Stimulated activated CD4-positive, alpha-beta T cell treated with anti-CD3 and anti-CD28 coated beads, Interleukin-2, amount 100 ng/mL, for 48 hours (primary cell): Measurements from ENCODE around the gene HOXC5.
"Not testable (repeated sequence)": the region's sequence is repeated elsewhere in the genome, so short reads cannot be mapped to it uniquely, and the experiment has no call there.

Experiments
- DNase-seq, 2 donors: peaks; one replicate each; pipeline ENCODE4 v3.0.0-alpha.2; 2020

Gene HOXC5

DNA sequence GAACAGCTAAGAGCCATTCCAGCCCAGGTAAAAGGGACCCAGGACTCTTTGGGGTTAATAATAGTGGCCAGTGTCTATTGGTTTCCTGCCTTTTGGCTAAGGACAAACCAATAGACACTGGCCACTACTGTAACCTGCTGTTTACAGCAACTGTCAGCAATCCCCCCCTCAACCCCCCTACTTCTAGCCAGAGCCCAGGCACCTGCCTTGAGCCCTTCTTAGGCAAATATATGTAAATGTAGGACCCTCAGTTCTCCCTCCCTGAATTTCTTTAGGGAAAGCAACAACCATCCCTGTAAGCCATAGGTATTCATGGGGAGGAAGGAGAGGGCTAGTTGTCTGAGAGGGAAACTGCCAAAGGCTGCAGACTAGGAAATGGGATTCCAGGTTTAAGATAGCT lies 43.1 kb downstream of the HOXC5 start:
- DNase-seq, result no peak

GRCh38 chr12:54077843-54078242 lies 45.0 kb downstream of the HOXC5 start:
- not testable (repeated sequence) for DNase-seq

DNA sequence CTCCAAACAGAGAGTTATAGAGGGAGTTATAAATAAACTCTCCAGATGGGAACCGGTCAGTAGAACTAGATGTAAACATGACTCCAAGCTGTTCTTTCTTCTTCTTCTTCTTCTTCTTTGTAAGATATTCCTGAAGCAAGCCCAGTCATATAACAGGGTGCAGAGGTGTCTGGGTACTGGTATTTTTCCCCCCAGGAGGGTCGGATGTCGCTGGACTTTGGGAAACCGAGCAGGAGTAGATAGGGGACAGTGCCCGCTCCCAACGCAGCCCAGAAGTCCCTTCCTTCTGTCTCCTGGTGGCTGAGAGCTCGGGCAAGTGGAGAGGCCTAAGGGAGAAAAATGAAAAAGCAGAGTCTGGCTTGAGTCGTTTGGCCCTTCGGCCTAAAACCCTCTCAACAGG lies 46.3 kb downstream of the HOXC5 start:
- not testable (repeated sequence) for DNase-seq

GRCh38 chr12:54080008-54080924 lies 47.4 kb downstream of the HOXC5 start:
- DNase-seq, result not testable (repeated sequence)

- DNase-seq, result not testable (repeated sequence)
Observed at GRCh38 chr12:54081053-54081514, 48.2 kb downstream of the HOXC5 start.

DNA sequence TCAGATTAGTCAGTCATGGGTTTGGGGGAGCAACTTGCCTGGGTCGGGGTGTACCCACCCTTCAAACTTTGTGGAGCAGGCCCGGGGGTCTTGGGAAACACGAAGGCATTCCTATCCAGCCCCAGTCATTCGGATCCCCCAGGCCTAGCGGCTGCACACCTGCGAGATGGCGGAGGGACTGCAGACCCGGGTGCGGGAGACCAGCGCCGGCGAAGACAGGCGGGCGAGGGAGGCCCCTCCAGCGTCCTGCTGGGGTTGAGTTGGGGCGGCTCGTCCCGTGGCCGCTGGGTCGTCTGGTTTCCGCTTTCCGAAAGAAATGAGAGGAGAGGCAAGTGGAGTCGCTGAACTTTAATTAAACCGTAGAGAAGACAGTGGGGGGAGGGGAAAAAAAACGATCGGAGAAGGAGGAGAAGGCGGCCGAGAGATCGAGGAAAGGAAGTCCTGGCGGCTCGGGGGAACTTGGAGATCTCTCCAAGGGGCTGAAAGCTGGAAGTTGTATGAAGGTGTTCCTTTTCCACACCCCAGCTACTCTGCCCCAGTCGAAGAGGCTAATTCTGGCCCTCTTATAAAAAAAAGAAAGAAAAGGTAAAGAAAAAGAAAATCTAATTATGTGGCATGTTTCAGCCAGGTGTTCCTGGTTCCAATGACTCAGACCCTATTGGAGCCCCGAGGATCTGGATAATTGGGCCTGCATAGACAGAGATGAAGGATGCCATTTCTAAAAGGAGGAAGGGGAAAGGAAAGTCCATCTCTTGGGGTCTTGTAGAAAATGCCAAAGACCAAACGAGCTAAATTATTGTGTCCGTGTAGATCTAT lies 48.9 kb downstream of the HOXC5 start:
- peak; percentile 7 to 16 for DNase-seq

- DNase-seq, result peak; percentile 9 to 12
Observed at GRCh38 chr12:54082397-54082892, 49.6 kb downstream of the HOXC5 start.
